ENCODE measurements around the gene NUP153.

- TF ChIP-seq GATA3 (IDR thresholded peaks at IDR 0.05; ENCODE audit: low read depth, low read length) (no peak), GATA2 (IDR thresholded peaks at IDR 0.05; ENCODE audit: low read depth, low read length) (no peak)
Measured at GRCh38 chr6:17705428-17705777, 1.3 kb downstream of the NUP153 start.
